Measurements from ENCODE around the gene CARMIL3.

The CARMIL3 gene

GRCh38 chr14:24077086-24077485 is 25.3 kb downstream of the CARMIL3 start:
- DNase-seq, result no peak

DNA sequence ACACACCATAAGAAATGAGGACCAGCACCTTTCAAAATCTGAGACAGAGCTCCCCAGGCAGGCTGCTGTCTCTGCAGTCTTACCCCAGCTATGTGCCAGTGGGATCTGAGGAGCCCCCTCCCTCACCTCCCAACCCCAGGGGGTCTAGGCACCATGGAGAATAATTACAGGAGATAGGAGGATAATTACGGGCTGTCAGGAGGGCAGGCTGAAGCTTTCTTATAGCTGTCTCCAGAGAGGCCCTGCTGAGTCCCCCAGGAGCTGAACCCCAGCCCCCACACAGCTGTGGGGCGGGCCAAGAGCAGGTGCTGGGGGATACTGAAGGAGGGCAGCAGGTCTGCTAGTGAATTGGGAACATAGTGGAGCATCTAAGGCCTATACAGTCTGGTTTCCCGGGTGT is 26.3 kb downstream of the CARMIL3 start:
- peak; percentile 96 for DNase-seq

- peak; percentile 26 for DNase-seq
Observed at GRCh38 chr14:24079491-24080141, 27.8 kb downstream of the CARMIL3 start.

DNA sequence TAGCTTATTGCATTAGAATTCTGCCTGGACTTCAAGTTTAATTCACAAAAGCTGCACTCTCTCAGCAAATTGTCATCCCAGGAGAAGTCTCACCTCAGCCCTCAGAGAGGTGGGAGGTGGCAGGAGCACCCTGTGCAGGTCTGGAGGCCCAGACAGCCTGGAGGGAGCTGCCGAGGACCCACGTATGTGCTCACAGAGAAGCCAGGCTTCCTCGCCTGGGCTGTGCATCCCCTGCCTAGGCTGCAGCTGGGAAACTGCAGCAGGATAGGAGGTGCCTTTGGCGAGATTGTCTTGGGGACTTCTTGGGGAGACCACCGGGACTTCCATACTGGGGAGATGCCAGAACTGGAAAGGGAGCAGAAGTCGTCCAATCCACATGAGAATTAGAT is 28.3 kb downstream of the CARMIL3 start:
- DNase-seq, result no peak

- peak; percentile 68 for DNase-seq
Observed at GRCh38 chr14:24080888-24081738, 29.3 kb downstream of the CARMIL3 start.

DNA sequence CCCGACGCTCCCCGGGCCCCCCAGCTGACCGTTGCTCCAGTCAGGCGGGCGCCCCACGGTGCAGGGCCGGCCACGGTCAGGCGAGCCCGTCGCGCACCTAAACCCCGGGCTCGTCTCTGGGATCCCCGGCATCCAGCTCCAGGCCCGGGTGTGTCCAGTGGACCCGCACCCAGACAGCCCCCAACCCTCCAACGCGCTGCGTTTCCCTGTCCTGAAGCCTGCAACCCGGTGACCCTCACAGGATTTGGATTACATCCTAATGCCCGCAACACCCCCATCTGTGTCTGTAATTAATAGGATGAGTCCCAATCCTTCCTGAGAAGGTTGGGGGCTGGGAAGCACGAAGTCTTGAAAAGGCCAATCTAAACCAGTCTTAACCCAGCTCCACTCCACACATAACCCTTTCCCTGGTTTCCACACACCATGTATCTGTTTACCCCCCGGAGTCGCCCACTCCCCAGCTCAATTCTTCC is 30.0 kb downstream of the CARMIL3 start:
- DNase-seq, result no peak

GRCh38 chr14:24082411-24083080 is 30.7 kb downstream of the CARMIL3 start:
- no peak for DNase-seq

GRCh38 chr14:24083462-24083861 is 31.7 kb downstream of the CARMIL3 start:
- DNase-seq, result no peak

DNA sequence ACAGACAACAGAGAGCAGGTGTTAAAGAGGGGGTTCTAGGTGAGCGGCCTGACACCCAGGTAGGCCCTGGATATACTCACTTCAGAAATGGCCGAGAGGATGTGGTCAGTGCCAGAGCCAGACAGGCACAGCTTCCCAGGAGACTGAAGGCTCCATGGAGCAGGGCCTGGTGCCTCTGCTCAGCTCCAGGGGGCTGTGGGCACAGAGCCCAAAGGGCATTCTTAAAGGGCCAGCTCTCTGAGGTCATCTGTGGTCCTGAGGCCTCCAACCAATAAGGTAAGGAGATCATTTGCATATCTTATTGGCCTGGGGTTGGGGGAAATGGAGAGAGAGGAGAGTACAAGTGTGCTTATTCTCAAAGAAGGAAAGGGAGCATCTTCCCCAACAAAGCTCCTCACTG is 32.6 kb downstream of the CARMIL3 start:
- DNase-seq, result no peak

DNA sequence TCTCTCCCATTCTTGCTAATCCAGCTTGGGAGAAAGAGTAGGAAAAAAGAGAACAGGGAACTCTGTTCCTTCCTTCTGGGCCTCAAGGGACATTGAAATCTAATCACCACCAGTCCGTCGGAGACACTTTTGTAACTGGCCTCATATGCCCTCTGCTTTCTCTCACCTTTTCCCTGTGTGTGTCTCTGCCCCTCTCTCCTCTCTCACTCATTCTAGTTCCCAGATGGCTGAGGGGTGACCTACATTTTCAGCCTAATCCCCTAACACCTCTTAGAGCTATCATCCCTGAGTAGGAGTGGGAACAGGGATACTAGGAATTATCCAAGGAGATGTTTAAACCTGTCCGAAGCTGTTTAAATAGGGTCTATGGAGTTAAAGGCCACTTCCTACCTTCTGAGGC is 33.4 kb downstream of the CARMIL3 start:
- DNase-seq, result no peak

DNA sequence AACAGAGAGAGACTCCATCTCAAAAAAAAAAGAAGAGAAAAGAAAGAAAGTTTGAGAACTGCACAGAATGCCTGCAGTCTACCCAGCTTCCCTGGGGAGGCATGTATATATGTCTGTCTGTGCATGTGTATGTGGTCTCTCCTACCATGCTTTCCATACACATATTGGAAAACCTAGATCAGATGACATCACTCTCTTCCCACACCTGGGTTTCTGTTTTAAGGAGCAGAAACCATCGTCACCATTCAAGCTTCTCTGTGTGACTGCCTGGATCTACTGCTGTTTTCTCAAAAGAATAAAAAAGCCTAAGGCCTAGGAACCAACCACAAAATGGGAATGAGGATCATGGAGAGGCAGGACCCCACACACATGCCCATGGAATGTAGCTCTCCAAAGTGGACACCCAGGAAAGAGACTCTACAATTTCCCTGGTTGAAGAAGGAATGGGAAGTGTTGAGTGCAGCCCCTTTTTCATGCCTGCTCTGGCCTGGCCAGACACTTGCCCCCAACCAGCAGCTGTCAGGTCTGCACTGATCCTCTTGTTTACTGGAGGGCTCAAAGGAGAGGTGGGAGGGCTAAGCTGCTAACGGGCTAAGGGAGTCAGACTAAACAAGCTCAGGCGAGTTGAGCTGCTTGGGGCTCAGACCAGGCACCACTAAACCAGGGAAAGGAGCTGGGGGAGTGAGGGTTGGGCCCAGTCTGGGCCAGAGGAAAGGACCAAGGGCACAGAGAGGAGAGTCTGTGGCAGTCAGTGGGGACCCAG is 34.6 kb downstream of the CARMIL3 start:
- no peak for DNase-seq

GRCh38 chr14:24087004-24087403 is 35.2 kb downstream of the CARMIL3 start:
- no peak for DNase-seq

GRCh38 chr14:24088095-24088494 is 36.3 kb downstream of the CARMIL3 start:
- DNase-seq, result no peak

GRCh38 chr14:24089890-24090289 is 38.1 kb downstream of the CARMIL3 start:
- no peak for DNase-seq

DNA sequence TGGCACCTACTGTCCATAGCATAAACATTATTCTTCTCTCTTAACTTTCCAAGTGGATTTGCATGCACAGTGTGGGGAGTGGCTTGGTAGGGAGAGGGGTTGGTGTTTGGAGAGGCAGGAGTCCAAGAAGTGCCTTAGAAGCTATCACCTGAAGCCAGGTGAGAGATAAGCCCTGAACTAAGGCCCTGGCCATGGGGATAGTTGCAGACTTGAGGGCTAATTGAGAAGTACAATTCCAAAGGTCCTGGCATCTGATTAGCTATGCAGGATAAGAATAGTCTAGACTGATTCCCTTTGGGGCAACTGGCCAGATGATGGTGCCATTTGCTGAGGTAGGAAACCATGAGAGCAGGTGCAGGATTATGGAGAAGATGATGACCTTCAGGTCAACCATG is 40.3 kb downstream of the CARMIL3 start:
- DNase-seq, result no peak

DNA sequence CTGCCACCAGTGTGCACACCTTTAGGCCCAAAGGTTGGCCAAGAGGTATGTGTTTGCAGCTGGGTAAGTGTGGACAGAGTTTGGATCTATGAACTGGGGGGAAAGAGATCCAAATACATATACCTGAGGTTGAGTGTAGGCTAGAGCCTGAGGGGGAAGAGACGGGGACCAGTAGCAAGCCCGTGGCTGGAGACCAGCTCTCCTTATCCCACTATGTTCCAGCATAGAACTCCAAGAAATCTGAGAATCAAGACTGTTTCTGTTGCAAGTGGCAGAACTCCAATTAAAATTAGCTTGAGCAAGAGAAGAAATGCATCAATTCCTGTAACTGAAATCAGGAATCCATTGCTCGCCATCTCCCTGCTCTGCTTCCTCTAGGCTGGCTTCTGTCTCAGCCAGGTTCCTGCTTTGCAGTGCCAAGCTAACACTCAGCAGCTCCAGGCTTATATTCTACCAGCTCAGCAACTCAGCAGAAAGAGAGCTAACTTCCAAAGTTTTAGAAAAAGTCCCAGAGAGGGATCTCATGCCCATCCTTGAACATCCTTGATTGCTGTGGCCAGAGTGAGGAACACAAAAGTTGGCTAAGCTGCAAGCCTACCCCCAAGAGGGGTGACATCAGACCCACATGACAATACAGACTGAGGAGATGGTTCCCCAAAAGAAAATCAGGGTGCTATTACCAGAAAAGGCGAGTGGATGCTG is 40.8 kb downstream of the CARMIL3 start:
- no peak for DNase-seq

GRCh38 chr14:24093207-24093900 is 41.5 kb downstream of the CARMIL3 start:
- no peak for DNase-seq

GRCh38 chr14:24093901-24094840 is 42.4 kb downstream of the CARMIL3 start, which contains the start of gene PCK2:
Gene PCK2 (plus strand): TSS chr14:24094311. CDS start chr14:24094406, 95 bp downstream.
- peak; percentile 74 for DNase-seq

DNA sequence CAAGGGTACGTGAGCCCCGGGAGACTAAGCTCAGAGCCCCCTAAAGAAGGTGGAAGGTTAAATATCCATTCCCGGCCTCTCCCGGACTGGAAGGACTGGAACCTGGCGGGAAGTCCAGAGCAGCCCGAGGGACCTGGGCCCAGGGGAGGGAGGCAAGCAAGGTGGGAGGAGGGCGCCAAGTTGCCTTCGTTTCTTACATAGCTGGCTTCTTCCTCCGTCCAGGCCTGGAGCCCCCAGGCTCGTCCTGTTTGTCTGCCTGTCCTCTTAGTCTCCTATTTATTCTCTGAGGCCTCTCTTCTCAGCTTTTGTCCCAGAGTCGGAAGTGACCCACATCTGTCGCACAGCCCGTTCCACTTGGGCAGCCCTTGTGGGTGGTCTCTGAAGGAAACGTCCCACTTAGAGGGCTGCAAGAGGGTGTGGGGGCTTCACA is 43.0 kb downstream of the CARMIL3 start:
- no peak for DNase-seq

Data from COR-L47 (cell line).